Astrocyte (in vitro differentiated cells and primary cell): Measurements from ENCODE around the gene DSN1. TPM values are rescaled to one million over a fixed set of nuclear protein-coding genes. Genes with fewer than 3 reads are reported as not detected.
A peak's percentile ranks its signal among the peaks of the same experiment; 100 is the strongest.
"Not testable (repeated sequence)": the region's sequence is repeated elsewhere in the genome, so short reads cannot be mapped to it uniquely, and the experiment has no call there.

ENCODE experiments used
- DNase-seq: peaks from one replicate; pipeline ENCODE4 v3.0.0-alpha.2; 2010; ENCODE audit warnings: low read depth
- FAIRE-seq: peaks from 2 replicates; lab custom pipeline; 2011; peaks lifted over from hg19 to GRCh38; lab: Jason Lieb, UNC
- H2AFZ ChIP-seq: 2 replicates; pipeline ENCODE4 v1.6.0; 2012; ENCODE audit warnings: low read depth, low read length, inconsistent platforms
- H3K27ac ChIP-seq: 2 replicates; pipeline ENCODE4 v1.5.1; 2011; ENCODE audit warnings: low read depth, low read length, inconsistent platforms
- H3K27me3 ChIP-seq: 2 replicates; pipeline ENCODE4 v1.6.0; 2011; ENCODE audit warnings: low read length, inconsistent platforms; ENCODE audit not compliant: insufficient read depth
- H3K36me3 ChIP-seq: 2 replicates; pipeline ENCODE4 v1.5.1; 2011; ENCODE audit warnings: low read length, inconsistent platforms; ENCODE audit not compliant: insufficient read depth
- H3K4me1 ChIP-seq: 2 replicates; pipeline ENCODE4 v1.5.1; 2011; ENCODE audit warnings: low read length, inconsistent platforms; ENCODE audit not compliant: insufficient read depth
- H3K4me2 ChIP-seq: 2 replicates; pipeline ENCODE4 v1.6.0; 2012; ENCODE audit warnings: low read length, inconsistent platforms
- H3K4me3 ChIP-seq: 2 replicates; pipeline ENCODE4 v1.5.1; 2011; ENCODE audit warnings: low read depth, mild to moderate bottlenecking, low read length, inconsistent platforms; ENCODE audit not compliant: insufficient read depth
- H3K79me2 ChIP-seq: 2 replicates; pipeline ENCODE4 v1.6.0; 2012; ENCODE audit warnings: mild to moderate bottlenecking, low read length, inconsistent platforms; ENCODE audit not compliant: insufficient read depth
- H3K9ac ChIP-seq: 2 replicates; pipeline ENCODE4 v1.6.0; 2012; ENCODE audit warnings: mild to moderate bottlenecking, low read length, inconsistent platforms
- H3K9me3 ChIP-seq: 2 replicates; pipeline ENCODE4 v1.5.1; 2012; ENCODE audit warnings: low read depth, mild to moderate bottlenecking, low read length, inconsistent platforms; ENCODE audit not compliant: insufficient read depth
- H4K20me1 ChIP-seq: 2 replicates; pipeline ENCODE4 v1.6.0; 2012; ENCODE audit warnings: low read length, inconsistent platforms; ENCODE audit not compliant: insufficient read depth
- H3K27ac Mint-ChIP-seq: one replicate; pipeline ENCODE4 v1.8.0; 2021; ENCODE audit warnings: mild to moderate bottlenecking, mixed read lengths; ENCODE audit not compliant: unreplicated experiment
- H3K27me3 Mint-ChIP-seq: one replicate; pipeline ENCODE4 v1.8.0; 2021; ENCODE audit warnings: low read depth, mixed read lengths; ENCODE audit not compliant: unreplicated experiment
- H3K36me3 Mint-ChIP-seq: one replicate; pipeline ENCODE4 v1.8.0; 2021; ENCODE audit warnings: low read depth, mixed read lengths; ENCODE audit not compliant: unreplicated experiment
- H3K4me1 Mint-ChIP-seq: one replicate; pipeline ENCODE4 v1.8.0; 2021; ENCODE audit warnings: low read depth, mixed read lengths; ENCODE audit not compliant: unreplicated experiment
- H3K4me3 Mint-ChIP-seq: one replicate; pipeline ENCODE4 v1.8.0; 2021; ENCODE audit warnings: mild to moderate bottlenecking, moderate library complexity, mixed read lengths; ENCODE audit not compliant: unreplicated experiment
- H3K9me3 Mint-ChIP-seq: one replicate; pipeline ENCODE4 v1.8.0; 2021; ENCODE audit warnings: mild to moderate bottlenecking, mixed read lengths; ENCODE audit not compliant: unreplicated experiment
- EZH2 ChIP-seq: IDR thresholded peaks from 2 replicates; pipeline ENCODE4 v1.6.1; 2012; ENCODE audit warnings: mild to moderate bottlenecking, low read length, inconsistent platforms; ENCODE audit not compliant: insufficient read depth
- total RNA-seq: library from RNA; stranded (reverse); gene quantifications from 2 replicates; pipeline ENCODE4 v1.2.1, GENCODE V29; 2021
- TF ChIP-seq, protein P1 (sequence below): IDR thresholded peaks from 2 replicates; pipeline ENCODE4 v1.5.1; 2011; ENCODE audit warnings: low read depth, mild to moderate bottlenecking, inconsistent platforms, low read length, moderate library complexity; ENCODE audit not compliant: insufficient read depth

The DSN1 gene
- total RNA-seq, 1 donor from 2014 or later: 6.1 TPM

DNA sequence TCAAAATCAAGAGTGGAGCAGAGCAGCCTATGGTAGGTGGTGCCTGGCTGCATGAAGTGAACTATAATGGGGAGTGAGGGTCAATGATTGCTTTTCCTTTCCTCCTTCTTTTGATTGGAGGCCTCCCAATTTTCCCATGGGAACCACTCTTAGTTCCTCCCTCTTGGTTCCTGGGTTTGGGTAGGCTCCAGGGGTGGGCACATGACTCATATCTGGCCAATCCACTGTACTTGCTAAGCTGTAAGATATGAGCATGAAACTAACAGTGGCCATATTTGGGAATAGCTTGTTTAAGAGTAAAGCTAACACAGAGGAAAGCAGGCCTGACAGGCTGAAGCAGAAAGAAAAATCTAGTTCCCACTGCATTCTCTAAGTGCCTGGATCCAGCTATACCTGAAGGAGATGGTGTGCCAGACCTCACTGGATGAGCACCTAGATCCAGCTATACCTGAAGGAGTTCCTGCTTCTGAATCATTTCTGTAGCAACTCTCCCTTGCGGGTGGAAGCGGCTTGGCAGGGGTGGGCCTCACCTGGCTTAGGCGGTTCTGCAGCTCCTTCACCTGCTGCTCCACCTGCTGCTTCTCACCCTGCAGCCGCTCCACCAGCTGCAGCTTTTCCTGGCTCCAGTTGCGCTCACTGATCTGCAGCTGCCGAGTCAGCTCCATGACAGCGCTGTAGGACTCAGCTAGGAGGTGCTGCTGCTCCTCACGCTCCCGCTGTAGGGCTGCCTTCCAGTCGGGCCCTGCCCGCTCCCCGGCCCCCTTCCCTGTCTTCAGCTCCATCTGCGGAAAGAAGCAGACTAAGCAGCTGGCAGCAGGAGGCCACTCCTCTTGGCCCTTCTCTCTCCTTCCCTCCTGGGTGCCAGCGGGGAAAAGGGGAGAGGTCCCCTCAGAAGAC is 29.0 kb upstream of the DSN1 start:
- H3K9me3 Mint-ChIP-seq: no peaks in the 10 kb centered on the region
- Histone ChIP-seq H3K79me2 (peaks cover 2% of the 10 kb centered on the region), H4K20me1 (peaks cover 14% of the 10 kb centered on the region), H2AFZ (no peak overlapping the region), H3K9me3 (no peaks in the 10 kb centered on the region), H3K4me2 (no peak overlapping the region), H3K4me1 (peaks cover 3% of the 10 kb centered on the region), H3K27me3 (no peaks in the 10 kb centered on the region), H3K36me3 (peaks cover 53% of the 10 kb centered on the region), H3K9ac (no peak overlapping the region), H3K27ac (peak overlapping the region; percentile 32), H3K4me3 (no peak overlapping the region)
- H3K4me1 Mint-ChIP-seq: no peaks in the 10 kb centered on the region
- peak overlapping the region; percentile 77 for H3K27ac Mint-ChIP-seq
- peaks cover 31% of the 10 kb centered on the region for H3K36me3 Mint-ChIP-seq
- H3K4me3 Mint-ChIP-seq: no peak overlapping the region
- DNase-seq: peak; percentile 58
- no peaks in the 10 kb centered on the region for H3K27me3 Mint-ChIP-seq
- FAIRE-seq: no peak
- TF ChIP-seq, protein P1, sequence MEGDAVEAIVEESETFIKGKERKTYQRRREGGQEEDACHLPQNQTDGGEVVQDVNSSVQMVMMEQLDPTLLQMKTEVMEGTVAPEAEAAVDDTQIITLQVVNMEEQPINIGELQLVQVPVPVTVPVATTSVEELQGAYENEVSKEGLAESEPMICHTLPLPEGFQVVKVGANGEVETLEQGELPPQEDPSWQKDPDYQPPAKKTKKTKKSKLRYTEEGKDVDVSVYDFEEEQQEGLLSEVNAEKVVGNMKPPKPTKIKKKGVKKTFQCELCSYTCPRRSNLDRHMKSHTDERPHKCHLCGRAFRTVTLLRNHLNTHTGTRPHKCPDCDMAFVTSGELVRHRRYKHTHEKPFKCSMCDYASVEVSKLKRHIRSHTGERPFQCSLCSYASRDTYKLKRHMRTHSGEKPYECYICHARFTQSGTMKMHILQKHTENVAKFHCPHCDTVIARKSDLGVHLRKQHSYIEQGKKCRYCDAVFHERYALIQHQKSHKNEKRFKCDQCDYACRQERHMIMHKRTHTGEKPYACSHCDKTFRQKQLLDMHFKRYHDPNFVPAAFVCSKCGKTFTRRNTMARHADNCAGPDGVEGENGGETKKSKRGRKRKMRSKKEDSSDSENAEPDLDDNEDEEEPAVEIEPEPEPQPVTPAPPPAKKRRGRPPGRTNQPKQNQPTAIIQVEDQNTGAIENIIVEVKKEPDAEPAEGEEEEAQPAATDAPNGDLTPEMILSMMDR: no peak

DNA sequence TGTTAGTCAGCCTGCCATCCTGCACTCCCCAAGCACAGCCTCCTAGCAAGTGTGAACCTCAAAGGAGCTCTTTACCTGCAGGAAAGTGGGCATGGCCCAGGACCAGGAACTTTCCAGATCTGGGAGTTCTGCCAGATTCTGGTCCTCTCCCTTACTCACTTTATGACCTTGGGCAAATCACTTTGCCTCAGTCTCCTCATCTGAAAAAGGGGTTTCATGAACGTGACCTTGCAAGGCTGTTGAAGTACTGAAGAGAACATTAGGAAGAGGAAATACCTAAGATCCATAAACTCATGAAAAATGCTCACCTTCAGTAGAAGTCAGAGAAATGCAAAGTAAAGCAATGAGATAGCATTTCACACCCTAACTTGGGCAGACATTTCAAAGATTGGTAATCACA is 26.8 kb upstream of the DSN1 start:
- H4K20me1 ChIP-seq: peaks cover 12% of the 10 kb centered on the region
- TF ChIP-seq, protein P1: no peak
- TF ChIP-seq EZH2: no peak
- no peak overlapping the region for H3K27ac Mint-ChIP-seq
- DNase-seq: no peak
- H3K9me3 ChIP-seq: no peaks in the 10 kb centered on the region
- H3K27me3 Mint-ChIP-seq: no peaks in the 10 kb centered on the region
- no peaks in the 10 kb centered on the region for H3K9me3 Mint-ChIP-seq
- no peak overlapping the region for H3K9ac ChIP-seq
- H3K4me2 ChIP-seq: no peak overlapping the region
- peaks cover 33% of the 10 kb centered on the region for H3K36me3 Mint-ChIP-seq
- H3K27me3 ChIP-seq: no peaks in the 10 kb centered on the region
- peaks cover 60% of the 10 kb centered on the region for H3K36me3 ChIP-seq
- FAIRE-seq: no peak
- no peak overlapping the region for H3K27ac ChIP-seq
- H3K4me3 ChIP-seq: no peak overlapping the region
- peaks cover 3% of the 10 kb centered on the region for H3K4me1 ChIP-seq
- H3K4me1 Mint-ChIP-seq: no peaks in the 10 kb centered on the region
- no peaks in the 10 kb centered on the region for H3K79me2 ChIP-seq
- no peak overlapping the region for H3K4me3 Mint-ChIP-seq
- H2AFZ ChIP-seq: no peak overlapping the region

DNA sequence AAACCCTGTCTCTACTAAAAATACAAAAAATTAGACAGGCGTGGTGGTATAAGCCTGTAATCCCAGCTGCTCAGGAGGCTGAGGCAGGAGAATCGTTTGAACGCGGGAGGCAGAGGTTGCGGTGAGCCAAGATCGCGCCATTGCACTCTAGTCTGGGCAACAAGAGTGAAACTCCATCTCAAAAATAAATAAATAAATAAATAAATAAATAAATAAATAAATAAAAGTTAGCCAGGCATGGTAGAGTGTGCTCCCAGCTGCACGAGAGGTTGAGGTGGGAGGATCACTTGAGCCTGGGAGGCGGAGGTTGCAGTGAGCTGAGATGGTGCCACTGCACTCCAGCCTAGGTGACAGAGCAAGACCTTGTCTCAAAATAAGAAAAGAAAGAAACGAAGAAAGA is 25.8 kb upstream of the DSN1 start:
- H3K27ac Mint-ChIP-seq, H3K4me1 Mint-ChIP-seq: not testable (repeated sequence)
- peaks cover 55% of the 10 kb centered on the region for H3K36me3 ChIP-seq

More for the DNA sequence above, 25.8 kb upstream of the DSN1 start:
- peaks cover 34% of the 10 kb centered on the region for H3K36me3 Mint-ChIP-seq
- H3K9ac ChIP-seq, H3K4me3 ChIP-seq, H3K4me2 ChIP-seq, H3K9me3 Mint-ChIP-seq, H3K27me3 ChIP-seq, H3K27ac ChIP-seq, H3K79me2 ChIP-seq, H3K4me1 ChIP-seq, H2AFZ ChIP-seq, H3K4me3 Mint-ChIP-seq, H3K27me3 Mint-ChIP-seq, FAIRE-seq, DNase-seq, H3K9me3 ChIP-seq: not testable (repeated sequence)
- H4K20me1 ChIP-seq: peaks cover 12% of the 10 kb centered on the region
